Measurements from ENCODE around the gene DSCAM. TPM values are rescaled to one million over a fixed set of nuclear protein-coding genes. Genes with fewer than 3 reads are reported as not detected.

Gene DSCAM
- total and polyA plus RNA-seq, 2 donors (not counting 1 experiment from before 2014, with no cell fraction given) = not detected

DNA sequence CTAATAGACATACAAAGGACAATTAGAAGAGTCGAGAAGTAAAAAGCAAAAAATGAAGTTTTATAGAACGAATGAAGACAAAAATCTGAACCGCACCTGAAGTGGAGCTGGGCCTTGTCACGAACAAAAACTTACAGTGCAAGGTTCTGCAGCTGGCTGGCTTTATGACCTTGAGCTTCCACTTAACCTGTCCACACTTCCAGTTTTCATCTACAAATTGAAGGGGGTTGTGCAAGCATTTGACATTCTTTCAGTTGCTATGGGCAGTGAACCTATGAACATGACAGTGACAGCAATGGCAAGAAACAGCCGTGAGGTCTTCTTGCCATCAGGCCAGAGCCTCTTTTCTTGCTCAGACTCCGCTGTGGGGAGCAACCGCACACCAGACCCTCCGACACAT, 93.2 kb downstream of the DSCAM start:
- no peaks in the 10 kb centered on the region for H4K20me1 ChIP-seq (ENCODE audit: control insufficient read depth, insufficient read depth, low read length, poor library complexity, severe bottlenecking)
- no peak overlapping the region for H3K27ac ChIP-seq (ENCODE audit: low read length in 2 of 2)
- Mint-ChIP-seq H3K27ac (no peak overlapping the region), H3K4me3 (no peak overlapping the region), H3K27me3 (no peaks in the 10 kb centered on the region), H3K4me1 (no peaks in the 10 kb centered on the region), H3K9me3 (ENCODE audit: insufficient read depth) (no peaks in the 10 kb centered on the region)
- ATAC-seq (ENCODE audit: low read depth) (no peak), DNase-seq (no peak)
- H3K4me3 ChIP-seq (ENCODE audit: control extremely low read depth in 1 of 5, extremely low read depth in 1 of 5, insufficient read depth in 1 of 5, low read depth in 2 of 5, low read length in 4 of 5) = no peak overlapping the region
- H3K36me3 ChIP-seq (replicated peaks in 1 of 2; ENCODE audit: control extremely low read depth in 1 of 2, control insufficient read depth in 1 of 2, extremely low read depth in 1 of 2, insufficient read depth in 2 of 2, low read length in 1 of 2) = no peaks in the 10 kb centered on the region
- CTCF ChIA-PET = no interaction called here
- POLR2A ChIA-PET = no interaction called here
- H3K4me1 ChIP-seq (ENCODE audit: control insufficient read depth in 2 of 2, insufficient read depth in 2 of 2, low read length in 2 of 2) = no peaks in the 10 kb centered on the region
- H3K9ac ChIP-seq (ENCODE audit: low read length) = no peak overlapping the region
- peaks cover 0 to 4% (median 0%) of the 10 kb centered on the region in 3 donors for H3K9me3 ChIP-seq (ENCODE audit: control extremely low read depth in 1 of 3, control insufficient read depth in 2 of 3, insufficient read depth in 1 of 3, low read length in 2 of 3)
- no peak for TF ChIP-seq EZH2 (IDR thresholded peaks at IDR 0.05; ENCODE audit: borderline replicate concordance, insufficient read depth, low read depth, low read length, poor library complexity, severe bottlenecking)
- TF ChIP-seq, protein P1, sequence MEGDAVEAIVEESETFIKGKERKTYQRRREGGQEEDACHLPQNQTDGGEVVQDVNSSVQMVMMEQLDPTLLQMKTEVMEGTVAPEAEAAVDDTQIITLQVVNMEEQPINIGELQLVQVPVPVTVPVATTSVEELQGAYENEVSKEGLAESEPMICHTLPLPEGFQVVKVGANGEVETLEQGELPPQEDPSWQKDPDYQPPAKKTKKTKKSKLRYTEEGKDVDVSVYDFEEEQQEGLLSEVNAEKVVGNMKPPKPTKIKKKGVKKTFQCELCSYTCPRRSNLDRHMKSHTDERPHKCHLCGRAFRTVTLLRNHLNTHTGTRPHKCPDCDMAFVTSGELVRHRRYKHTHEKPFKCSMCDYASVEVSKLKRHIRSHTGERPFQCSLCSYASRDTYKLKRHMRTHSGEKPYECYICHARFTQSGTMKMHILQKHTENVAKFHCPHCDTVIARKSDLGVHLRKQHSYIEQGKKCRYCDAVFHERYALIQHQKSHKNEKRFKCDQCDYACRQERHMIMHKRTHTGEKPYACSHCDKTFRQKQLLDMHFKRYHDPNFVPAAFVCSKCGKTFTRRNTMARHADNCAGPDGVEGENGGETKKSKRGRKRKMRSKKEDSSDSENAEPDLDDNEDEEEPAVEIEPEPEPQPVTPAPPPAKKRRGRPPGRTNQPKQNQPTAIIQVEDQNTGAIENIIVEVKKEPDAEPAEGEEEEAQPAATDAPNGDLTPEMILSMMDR (IDR thresholded peaks at IDR 0.05) = no peak
- H2AFZ ChIP-seq (ENCODE audit: insufficient read depth, low read depth, low read length, poor library complexity, severe bottlenecking) = no peak overlapping the region
- no peaks in the 10 kb centered on the region for H3K27me3 ChIP-seq (replicated peaks in 1 of 4; ENCODE audit: control extremely low read depth in 1 of 4, control insufficient read depth in 3 of 4, insufficient read depth in 4 of 4, low read length in 3 of 4)
- H3K4me2 ChIP-seq (replicated peaks; ENCODE audit: low read depth, low read length, poor library complexity, severe bottlenecking) = no peak overlapping the region
- 95% methylated on average over 7 of the region's 8 CpGs for WGBS (ENCODE audit: insufficient coverage)
- intact Hi-C loops (cut with micrococcal nuclease) = no loop called here
- H3K79me2 ChIP-seq (ENCODE audit: control insufficient read depth, insufficient read depth, low read length) = no peaks in the 10 kb centered on the region

DNA sequence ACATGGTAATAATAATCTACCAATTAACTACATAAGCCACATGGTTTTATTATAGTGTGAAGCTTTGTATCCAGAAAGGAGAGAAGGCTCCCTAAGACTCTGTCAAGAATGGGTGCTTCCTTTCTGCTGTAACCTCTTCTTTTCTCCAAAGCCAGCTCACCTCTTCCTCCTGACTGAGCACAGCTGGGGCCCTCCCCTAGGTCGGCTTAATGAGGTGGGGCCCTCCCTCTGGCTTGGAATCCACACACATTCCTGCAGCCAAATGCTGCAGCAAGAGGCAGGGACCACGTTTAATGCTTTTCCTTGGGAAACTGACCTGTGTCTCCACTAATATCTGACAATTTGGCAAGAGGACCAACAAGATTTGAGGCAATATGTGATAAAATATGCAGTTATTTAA, 94.8 kb downstream of the DSCAM start:
- CTCF ChIA-PET = no interaction called here
- no peak overlapping the region for H2AFZ ChIP-seq (ENCODE audit: insufficient read depth, low read depth, low read length, poor library complexity, severe bottlenecking)
- ATAC-seq (ENCODE audit: low read depth) (no peak), DNase-seq (no peak)
- H3K4me1 ChIP-seq (ENCODE audit: control insufficient read depth in 2 of 2, insufficient read depth in 2 of 2, low read length in 2 of 2) = no peaks in the 10 kb centered on the region
- H3K9ac ChIP-seq (ENCODE audit: low read length) = no peak overlapping the region
- H3K4me3 ChIP-seq (ENCODE audit: control extremely low read depth in 1 of 5, extremely low read depth in 1 of 5, insufficient read depth in 1 of 5, low read depth in 2 of 5, low read length in 4 of 5) = no peak overlapping the region
- Mint-ChIP-seq H3K9me3 (ENCODE audit: insufficient read depth) (no peaks in the 10 kb centered on the region), H3K27me3 (no peaks in the 10 kb centered on the region), H3K4me1 (no peaks in the 10 kb centered on the region), H3K4me3 (no peak overlapping the region), H3K27ac (no peak overlapping the region)
- intact Hi-C loops (cut with micrococcal nuclease) = no loop called here
- peaks cover 0 to 4% (median 0%) of the 10 kb centered on the region in 3 donors for H3K9me3 ChIP-seq (ENCODE audit: control extremely low read depth in 1 of 3, control insufficient read depth in 2 of 3, insufficient read depth in 1 of 3, low read length in 2 of 3)
- H3K79me2 ChIP-seq (ENCODE audit: control insufficient read depth, insufficient read depth, low read length) = no peaks in the 10 kb centered on the region
- H4K20me1 ChIP-seq (ENCODE audit: control insufficient read depth, insufficient read depth, low read length, poor library complexity, severe bottlenecking) = no peaks in the 10 kb centered on the region
- H3K4me2 ChIP-seq (replicated peaks; ENCODE audit: low read depth, low read length, poor library complexity, severe bottlenecking) = no peak overlapping the region
- TF ChIP-seq, protein P1 (IDR thresholded peaks at IDR 0.05) = no peak
- no peak for TF ChIP-seq EZH2 (IDR thresholded peaks at IDR 0.05; ENCODE audit: borderline replicate concordance, insufficient read depth, low read depth, low read length, poor library complexity, severe bottlenecking)
- H3K27me3 ChIP-seq (replicated peaks in 1 of 4; ENCODE audit: control extremely low read depth in 1 of 4, control insufficient read depth in 3 of 4, insufficient read depth in 4 of 4, low read length in 3 of 4) = no peaks in the 10 kb centered on the region
- POLR2A ChIA-PET = no interaction called here
- no peaks in the 10 kb centered on the region for H3K36me3 ChIP-seq (replicated peaks in 1 of 2; ENCODE audit: control extremely low read depth in 1 of 2, control insufficient read depth in 1 of 2, extremely low read depth in 1 of 2, insufficient read depth in 2 of 2, low read length in 1 of 2)
- WGBS (ENCODE audit: insufficient coverage) = 50% methylated on average over 1 of the region's 2 CpGs
- H3K27ac ChIP-seq (ENCODE audit: low read length in 2 of 2) = no peak overlapping the region
